BE2C (cell line): ENCODE data around the gene UNKL.

Experiments used
- DNase-seq: peaks from one replicate; pipeline ENCODE4 v3.0.0-alpha.2; 2020
- H3K27me3 ChIP-seq: fragments of 250-450 bp; sonication (Bioruptor Pico); 2 replicates; pipeline ENCODE4 v1.5.1; 2020; ENCODE audit warnings: mild to moderate bottlenecking
- H3K36me3 ChIP-seq: fragments of 250-450 bp; sonication (Bioruptor Pico); 2 replicates; pipeline ENCODE4 v1.5.1; 2020; ENCODE audit warnings: mild to moderate bottlenecking
- H3K4me1 ChIP-seq: fragments of 250-450 bp; sonication (Bioruptor Pico); 2 replicates; pipeline ENCODE4 v1.5.1; 2020
- H3K4me3 ChIP-seq: 2 replicates; pipeline ENCODE4 v1.5.1; 2011; ENCODE audit warnings: low read depth, low read length
- H3K9me3 ChIP-seq: fragments of 250-450 bp; sonication (Bioruptor Pico); 2 replicates; pipeline ENCODE4 v1.5.1; 2020
- TF ChIP-seq, protein P1 (sequence below): IDR thresholded peaks from 2 replicates; pipeline ENCODE4 v1.5.1; 2012; ENCODE audit warnings: mild to moderate bottlenecking, low read depth, low read length

The UNKL gene

DNA sequence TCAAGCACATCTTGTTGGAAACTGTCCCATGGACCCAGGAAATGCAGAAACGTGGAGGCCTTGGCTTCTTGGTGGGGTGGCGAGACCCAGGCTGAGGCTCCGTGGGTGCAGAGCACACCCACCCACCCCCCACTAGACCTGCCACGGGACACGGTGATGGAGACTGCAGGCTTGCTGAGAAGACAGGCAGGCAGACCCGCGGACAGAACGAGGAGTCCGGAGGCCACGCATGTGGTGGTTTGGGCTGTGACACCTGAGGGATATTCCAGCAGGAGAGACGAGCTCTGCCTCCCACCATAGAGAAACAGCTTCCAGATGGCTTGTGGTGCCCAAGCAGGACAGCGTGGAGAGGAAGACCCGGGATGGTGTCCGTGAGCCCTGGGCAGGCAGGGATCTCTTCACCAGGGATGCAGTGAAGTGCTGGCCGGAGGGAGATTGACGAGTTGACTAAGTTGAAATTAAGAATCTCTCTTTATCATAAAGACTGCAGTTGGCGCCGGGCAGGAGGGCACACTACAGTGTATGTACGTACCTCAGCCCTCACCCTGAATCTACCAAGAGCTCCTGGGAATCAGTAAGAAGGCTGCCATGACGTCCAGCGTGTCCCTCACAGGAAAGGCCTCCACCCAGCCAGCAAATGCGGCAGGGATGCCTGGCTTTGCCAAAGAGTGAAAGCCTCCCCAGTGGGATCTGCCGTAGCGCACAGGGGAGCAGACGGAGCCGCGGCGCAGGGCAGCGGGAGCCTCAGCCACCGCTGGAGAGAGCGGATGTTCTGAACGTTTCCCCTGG is 96.8 kb downstream of the UNKL start:
- no peak overlapping the region for H3K4me3 ChIP-seq
- no peaks in the 10 kb centered on the region for H3K27me3 ChIP-seq
- no peaks in the 10 kb centered on the region for H3K4me1 ChIP-seq
- H3K36me3 ChIP-seq, result peaks cover 90% of the 10 kb centered on the region
- TF ChIP-seq, protein P1, sequence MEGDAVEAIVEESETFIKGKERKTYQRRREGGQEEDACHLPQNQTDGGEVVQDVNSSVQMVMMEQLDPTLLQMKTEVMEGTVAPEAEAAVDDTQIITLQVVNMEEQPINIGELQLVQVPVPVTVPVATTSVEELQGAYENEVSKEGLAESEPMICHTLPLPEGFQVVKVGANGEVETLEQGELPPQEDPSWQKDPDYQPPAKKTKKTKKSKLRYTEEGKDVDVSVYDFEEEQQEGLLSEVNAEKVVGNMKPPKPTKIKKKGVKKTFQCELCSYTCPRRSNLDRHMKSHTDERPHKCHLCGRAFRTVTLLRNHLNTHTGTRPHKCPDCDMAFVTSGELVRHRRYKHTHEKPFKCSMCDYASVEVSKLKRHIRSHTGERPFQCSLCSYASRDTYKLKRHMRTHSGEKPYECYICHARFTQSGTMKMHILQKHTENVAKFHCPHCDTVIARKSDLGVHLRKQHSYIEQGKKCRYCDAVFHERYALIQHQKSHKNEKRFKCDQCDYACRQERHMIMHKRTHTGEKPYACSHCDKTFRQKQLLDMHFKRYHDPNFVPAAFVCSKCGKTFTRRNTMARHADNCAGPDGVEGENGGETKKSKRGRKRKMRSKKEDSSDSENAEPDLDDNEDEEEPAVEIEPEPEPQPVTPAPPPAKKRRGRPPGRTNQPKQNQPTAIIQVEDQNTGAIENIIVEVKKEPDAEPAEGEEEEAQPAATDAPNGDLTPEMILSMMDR, result no peak
- H3K9me3 ChIP-seq, result no peaks in the 10 kb centered on the region
- DNase-seq, result peak; percentile 9

DNA sequence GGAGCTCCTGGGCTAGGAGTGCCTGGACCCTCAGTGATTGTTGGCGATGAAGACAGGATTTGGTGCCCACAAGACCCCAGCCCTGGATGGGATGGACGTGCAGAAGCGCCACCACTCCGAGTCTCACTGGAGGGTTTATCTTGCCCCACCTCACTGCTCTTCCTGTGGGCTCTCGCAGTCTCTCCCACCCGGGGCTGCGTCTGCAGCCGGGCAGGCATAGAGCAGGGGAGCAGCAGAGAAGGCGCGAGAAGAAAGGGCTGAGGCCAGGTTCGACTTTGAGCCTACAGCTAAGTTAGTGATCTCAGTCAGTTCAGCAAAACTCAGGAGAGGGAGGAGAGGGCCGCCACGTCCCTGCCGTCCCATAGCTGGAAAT is 98.5 kb downstream of the UNKL start:
- DNase-seq, result no peak
- Histone ChIP-seq H3K36me3 (peaks cover 88% of the 10 kb centered on the region), H3K4me1 (no peaks in the 10 kb centered on the region), H3K4me3 (no peak overlapping the region), H3K27me3 (no peaks in the 10 kb centered on the region), H3K9me3 (no peaks in the 10 kb centered on the region)
- TF ChIP-seq, protein P1, result no peak

DNA sequence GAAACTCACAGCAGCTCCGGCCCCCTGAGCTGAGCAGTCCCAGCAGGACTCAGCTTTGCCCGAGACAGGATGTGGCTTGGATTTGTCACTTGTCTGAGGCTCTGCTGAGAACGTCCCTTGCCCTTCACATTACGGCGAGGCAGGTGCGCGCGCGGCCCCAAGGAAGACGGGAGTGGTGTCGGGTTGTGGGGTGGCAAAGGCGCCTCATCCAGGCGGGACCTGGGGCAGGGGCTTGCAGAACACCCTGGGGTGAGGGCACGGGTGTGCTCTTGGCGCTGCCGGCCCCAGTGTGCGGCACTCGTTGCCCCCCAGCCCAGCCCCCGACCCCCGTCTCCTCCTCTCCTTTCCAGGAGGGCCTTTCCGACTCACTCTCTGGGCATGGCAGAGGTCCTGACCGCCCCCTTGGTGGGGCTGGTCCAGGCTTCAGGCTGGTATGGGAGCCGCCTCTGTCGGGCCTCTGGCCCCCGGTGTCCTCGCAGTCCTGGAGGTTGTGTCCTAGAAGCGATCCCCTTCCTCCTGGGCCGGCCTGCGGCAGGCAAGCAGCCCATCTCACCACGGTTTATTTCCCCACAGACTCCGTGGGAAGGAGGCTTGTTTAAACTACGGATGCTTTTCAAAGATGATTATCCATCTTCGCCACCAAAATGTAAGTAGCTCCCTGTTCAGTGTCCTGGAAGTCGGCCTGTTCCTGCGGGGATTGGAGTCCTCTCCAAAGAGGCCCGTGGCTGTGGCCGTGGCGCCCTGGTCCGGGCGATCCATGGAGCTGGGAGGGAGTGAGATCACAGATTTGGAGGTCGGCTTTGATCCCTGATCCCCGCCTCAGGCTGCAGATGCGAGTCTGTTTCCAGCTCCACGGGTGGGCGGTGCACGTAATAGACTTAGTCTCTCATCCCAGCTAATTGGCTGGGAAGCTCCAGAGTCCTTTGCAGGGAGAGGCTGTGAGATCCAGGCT is 99.1 kb downstream of the UNKL start:
- Histone ChIP-seq H3K36me3 (peaks cover 81% of the 10 kb centered on the region), H3K27me3 (no peaks in the 10 kb centered on the region), H3K9me3 (no peaks in the 10 kb centered on the region), H3K4me1 (no peaks in the 10 kb centered on the region), H3K4me3 (no peak overlapping the region)
- no peak for DNase-seq
- TF ChIP-seq, protein P1, result no peak

DNA sequence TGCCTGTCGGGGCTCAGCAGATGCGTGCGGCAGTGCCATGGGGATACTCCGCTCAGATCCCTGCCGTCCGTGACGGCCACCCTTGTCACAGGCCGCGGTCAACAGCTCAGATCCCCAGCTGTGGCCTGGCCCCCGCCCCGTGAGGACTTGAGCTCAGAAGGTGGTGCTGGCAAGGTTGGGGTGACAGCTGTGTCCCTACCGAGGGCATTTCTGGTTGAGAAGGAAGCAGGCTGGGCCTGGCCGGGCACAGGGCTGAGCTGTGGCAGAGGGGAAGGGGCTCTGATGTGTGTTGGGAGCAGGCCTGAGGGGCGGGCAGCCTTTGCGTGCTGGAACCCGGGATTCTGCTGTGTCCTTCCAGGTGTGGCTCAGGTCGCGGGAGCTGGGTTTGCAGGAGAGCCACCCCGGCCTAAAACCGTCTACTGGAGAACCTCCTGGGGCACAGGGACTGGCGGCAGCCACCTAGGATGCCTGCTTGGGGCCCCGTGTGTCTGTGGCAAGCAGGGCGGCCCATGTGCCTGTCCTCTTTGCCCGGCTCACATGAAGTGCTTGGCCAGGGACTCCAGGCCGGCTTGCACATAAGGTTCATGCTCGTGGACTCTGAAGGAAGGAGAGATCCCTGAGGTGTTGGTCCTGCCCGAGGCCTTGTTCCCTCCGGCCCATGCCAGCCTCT is 100.0 kb downstream of the UNKL start:
- no peak for DNase-seq
- TF ChIP-seq, protein P1, result no peak
- H3K36me3 ChIP-seq, result peaks cover 73% of the 10 kb centered on the region
- H3K9me3 ChIP-seq, result no peaks in the 10 kb centered on the region
- no peak overlapping the region for H3K4me3 ChIP-seq
- H3K4me1 ChIP-seq, result no peaks in the 10 kb centered on the region
- no peaks in the 10 kb centered on the region for H3K27me3 ChIP-seq

DNA sequence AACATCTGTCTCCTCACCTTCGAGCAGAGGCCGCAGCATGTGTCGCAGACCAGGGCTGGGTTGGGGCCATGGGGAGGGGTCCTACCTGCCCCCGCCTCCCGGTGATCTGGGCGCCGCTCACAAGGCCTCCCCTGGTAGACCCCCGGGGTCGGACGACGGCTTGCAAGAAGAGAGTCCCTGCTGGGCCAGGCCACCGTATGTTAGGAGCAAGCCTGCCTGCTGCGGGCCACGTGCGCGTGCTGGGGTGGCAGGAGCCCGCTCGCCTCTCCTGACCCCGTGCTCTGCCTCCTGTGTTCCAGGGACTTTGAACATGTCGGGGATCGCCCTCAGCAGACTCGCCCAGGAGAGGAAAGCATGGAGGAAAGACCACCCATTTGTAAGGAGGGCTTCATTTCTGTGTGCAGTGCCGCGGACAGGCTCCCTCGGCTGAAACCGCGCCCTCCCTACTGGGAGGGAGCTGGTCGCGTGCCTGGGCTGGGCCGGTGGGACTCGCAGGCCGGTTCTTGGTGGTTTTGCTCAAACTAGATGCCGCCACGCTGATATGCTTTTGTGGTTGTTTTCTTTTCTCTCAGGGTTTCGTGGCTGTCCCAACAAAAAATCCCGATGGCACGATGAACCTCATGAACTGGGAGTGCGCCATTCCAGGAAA is 100.7 kb downstream of the UNKL start:
- peaks cover 66% of the 10 kb centered on the region for H3K36me3 ChIP-seq
- H3K4me3 ChIP-seq, result no peak overlapping the region
- no peaks in the 10 kb centered on the region for H3K4me1 ChIP-seq
- H3K9me3 ChIP-seq, result no peaks in the 10 kb centered on the region
- no peak for DNase-seq
- TF ChIP-seq, protein P1, result no peak
- H3K27me3 ChIP-seq, result no peaks in the 10 kb centered on the region
